Mesothelial cell of epicardium (in vitro differentiated cells): ENCODE results near the gene LRRC61. TPM values are rescaled to one million over a fixed set of nuclear protein-coding genes. Genes with fewer than 3 reads are reported as not detected.
A peak's percentile ranks its signal among the peaks of the same experiment; 100 is the strongest.

ENCODE experiments used
- DNase-seq, 2 experiments: peaks; one replicate each; pipeline ENCODE4 v3.0.0; 2021; ENCODE audit warnings: low spot score in 2 of 2; ENCODE audit not compliant: unreplicated experiment in 2 of 2
- H3K27ac Mint-ChIP-seq: 2 replicates; pipeline ENCODE4 v1.8.0; 2021; ENCODE audit warnings: mixed read lengths
- H3K27me3 Mint-ChIP-seq: 2 replicates; pipeline ENCODE4 v1.8.0; 2021; ENCODE audit warnings: low read depth, mixed read lengths
- H3K36me3 Mint-ChIP-seq: 2 replicates; pipeline ENCODE4 v1.8.0; 2021; ENCODE audit warnings: mixed read lengths
- H3K4me1 Mint-ChIP-seq: 2 replicates; pipeline ENCODE4 v1.8.0; 2021; ENCODE audit warnings: mixed read lengths
- H3K4me3 Mint-ChIP-seq: 2 replicates; pipeline ENCODE4 v1.8.0; 2021; ENCODE audit warnings: mild to moderate bottlenecking, moderate library complexity, mixed read lengths
- H3K9me3 Mint-ChIP-seq: 2 replicates; pipeline ENCODE4 v1.8.0; 2021; ENCODE audit warnings: mixed read lengths
- total RNA-seq: library from RNA; stranded (reverse); gene quantifications from 3 replicates; pipeline ENCODE4 v1.2.1, GENCODE V29; 2021
- TF ChIP-seq, protein P1 (sequence below): fragments of 200-600 bp; sonication (generic); IDR thresholded peaks from one replicate; pipeline ENCODE4 v1.5.0; 2021; ENCODE audit warnings: antibody characterized with exemption; ENCODE audit not compliant: unreplicated experiment

LRRC61 gene
- total RNA-seq, 1 donor from 2014 or later = 4.0 TPM

DNA sequence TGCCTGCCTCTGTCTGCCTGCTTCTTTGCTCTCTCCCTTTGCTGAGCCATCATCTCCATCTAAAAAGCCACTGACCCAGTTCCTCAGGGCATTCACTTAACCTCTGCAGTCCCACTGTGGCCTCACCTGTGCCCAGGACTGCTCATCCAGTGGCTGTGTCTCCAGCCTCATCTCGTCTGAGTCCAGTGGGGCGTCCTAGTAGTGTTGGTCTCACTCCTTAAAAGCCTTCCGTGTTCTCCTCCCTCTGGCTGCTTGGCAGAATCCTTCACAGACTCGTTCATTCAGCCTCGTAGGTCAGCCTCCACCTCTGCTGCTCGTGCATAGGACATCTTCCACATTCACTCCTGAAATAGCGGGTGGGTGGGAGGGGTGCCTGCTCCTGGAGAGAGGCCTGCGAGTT, 11.0 kb downstream of the LRRC61 start:
- TF ChIP-seq, protein P1, sequence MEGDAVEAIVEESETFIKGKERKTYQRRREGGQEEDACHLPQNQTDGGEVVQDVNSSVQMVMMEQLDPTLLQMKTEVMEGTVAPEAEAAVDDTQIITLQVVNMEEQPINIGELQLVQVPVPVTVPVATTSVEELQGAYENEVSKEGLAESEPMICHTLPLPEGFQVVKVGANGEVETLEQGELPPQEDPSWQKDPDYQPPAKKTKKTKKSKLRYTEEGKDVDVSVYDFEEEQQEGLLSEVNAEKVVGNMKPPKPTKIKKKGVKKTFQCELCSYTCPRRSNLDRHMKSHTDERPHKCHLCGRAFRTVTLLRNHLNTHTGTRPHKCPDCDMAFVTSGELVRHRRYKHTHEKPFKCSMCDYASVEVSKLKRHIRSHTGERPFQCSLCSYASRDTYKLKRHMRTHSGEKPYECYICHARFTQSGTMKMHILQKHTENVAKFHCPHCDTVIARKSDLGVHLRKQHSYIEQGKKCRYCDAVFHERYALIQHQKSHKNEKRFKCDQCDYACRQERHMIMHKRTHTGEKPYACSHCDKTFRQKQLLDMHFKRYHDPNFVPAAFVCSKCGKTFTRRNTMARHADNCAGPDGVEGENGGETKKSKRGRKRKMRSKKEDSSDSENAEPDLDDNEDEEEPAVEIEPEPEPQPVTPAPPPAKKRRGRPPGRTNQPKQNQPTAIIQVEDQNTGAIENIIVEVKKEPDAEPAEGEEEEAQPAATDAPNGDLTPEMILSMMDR = no peak
- no peak overlapping the region for H3K27ac Mint-ChIP-seq
- no peak overlapping the region for H3K4me3 Mint-ChIP-seq
- H3K4me1 Mint-ChIP-seq = peaks cover 9% of the 10 kb centered on the region
- no peaks in the 10 kb centered on the region for H3K9me3 Mint-ChIP-seq
- H3K36me3 Mint-ChIP-seq = no peaks in the 10 kb centered on the region
- no peak for DNase-seq
- H3K27me3 Mint-ChIP-seq = no peaks in the 10 kb centered on the region

DNA sequence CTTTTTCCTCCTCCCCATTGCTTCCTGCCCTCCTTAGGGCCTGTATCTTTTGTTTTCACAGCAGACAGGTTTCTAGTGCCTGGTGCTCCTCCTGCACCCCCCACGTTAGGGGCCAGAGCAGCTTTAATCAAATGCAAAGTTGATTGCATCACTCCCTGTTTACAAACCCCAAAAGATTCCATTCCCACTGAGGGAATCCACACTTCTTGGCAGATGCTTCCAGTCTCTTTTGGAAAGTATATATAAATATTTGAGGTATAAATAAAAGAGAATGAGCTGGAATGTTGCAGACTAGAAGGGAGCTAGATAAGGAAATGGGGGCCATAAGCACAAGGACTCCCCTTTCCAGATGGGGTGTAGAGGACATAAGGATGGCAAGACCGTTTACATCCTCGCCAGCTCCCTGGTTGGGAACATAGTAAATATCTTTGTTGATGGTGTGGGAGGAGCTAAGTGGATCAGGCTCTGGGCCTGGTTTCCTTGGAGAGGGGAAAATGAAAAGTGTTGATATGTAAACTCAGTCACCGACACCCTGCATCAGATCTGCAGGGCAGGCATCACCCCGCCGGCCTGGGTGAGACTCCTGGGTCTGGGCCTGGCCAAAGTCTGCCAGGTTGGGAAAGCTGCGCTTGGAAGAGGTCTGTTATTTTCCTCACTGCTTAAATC, 12.1 kb downstream of the LRRC61 start:
- Mint-ChIP-seq H3K27me3 (peaks cover 11% of the 10 kb centered on the region), H3K27ac (peak overlapping the region; percentile 82), H3K36me3 (no peaks in the 10 kb centered on the region), H3K4me1 (peaks cover 20% of the 10 kb centered on the region), H3K4me3 (no peak overlapping the region), H3K9me3 (no peaks in the 10 kb centered on the region)
- no peak for DNase-seq
- TF ChIP-seq, protein P1 = no peak

DNA sequence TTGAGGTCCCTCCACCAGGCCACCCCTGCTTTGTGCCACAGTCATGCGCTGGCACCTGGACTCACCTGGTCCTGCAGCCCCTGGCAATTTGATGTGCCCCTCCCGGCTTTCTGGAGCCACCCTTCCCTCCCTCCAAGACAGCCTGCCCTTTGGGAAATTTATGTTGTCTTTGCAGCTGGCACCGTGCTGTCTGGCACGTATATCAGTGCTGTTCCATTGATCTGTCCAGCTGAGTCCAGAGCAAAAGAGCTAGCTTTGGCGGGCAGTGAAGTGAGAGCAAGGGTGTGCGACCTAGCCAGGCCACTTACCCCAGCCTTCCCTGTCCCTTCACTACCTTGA, 12.6 kb downstream of the LRRC61 start:
- no peak overlapping the region for H3K4me3 Mint-ChIP-seq
- no peak for DNase-seq
- TF ChIP-seq, protein P1 = no peak
- no peaks in the 10 kb centered on the region for H3K9me3 Mint-ChIP-seq
- H3K27ac Mint-ChIP-seq = no peak overlapping the region
- H3K4me1 Mint-ChIP-seq = peaks cover 23% of the 10 kb centered on the region
- peaks cover 14% of the 10 kb centered on the region for H3K27me3 Mint-ChIP-seq
- no peaks in the 10 kb centered on the region for H3K36me3 Mint-ChIP-seq

DNA sequence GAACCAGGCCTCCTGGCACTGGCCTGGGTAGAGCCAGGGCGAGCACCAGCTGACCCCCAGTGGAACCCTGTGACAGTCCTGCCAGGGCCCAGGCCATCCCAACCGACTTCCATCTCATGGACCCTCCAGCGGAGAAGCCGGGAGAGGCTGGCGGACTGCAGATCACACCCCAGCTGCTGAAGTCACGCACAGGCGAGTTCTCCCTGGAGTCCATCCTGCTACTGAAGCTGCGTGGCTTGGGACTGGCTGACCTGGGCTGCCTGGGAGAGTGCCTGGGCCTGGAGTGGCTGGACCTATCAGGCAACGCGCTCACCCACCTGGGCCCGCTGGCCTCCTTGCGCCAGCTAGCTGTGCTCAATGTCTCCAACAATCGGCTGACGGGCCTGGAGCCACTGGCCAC, 13.6 kb downstream of the LRRC61 start:
- peaks cover 26% of the 10 kb centered on the region for H3K4me1 Mint-ChIP-seq
- no peak overlapping the region for H3K27ac Mint-ChIP-seq
- TF ChIP-seq, protein P1 = no peak

DNA sequence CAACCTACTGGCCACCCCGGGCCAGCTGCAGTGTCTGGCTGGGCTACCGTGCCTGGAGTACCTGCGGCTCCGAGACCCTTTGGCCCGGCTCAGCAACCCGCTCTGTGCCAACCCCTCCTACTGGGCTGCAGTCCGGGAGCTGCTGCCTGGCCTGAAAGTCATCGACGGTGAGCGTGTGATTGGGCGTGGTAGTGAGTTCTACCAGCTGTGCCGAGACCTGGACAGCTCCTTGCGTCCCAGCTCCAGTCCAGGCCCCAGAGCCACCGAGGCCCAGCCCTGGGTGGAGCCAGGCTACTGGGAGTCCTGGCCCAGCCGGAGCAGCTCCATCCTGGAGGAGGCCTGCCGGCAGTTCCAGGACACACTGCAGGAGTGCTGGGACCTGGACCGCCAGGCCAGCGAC, 14.0 kb downstream of the LRRC61 start:
- no peaks in the 10 kb centered on the region for H3K9me3 Mint-ChIP-seq
- peaks cover 30% of the 10 kb centered on the region for H3K4me1 Mint-ChIP-seq
- no peaks in the 10 kb centered on the region for H3K36me3 Mint-ChIP-seq
- H3K27ac Mint-ChIP-seq = no peak overlapping the region
- no peak overlapping the region for H3K4me3 Mint-ChIP-seq
- TF ChIP-seq, protein P1 = no peak
- DNase-seq = no peak
- peaks cover 25% of the 10 kb centered on the region for H3K27me3 Mint-ChIP-seq

More for the DNA sequence above, 13.6 kb downstream of the LRRC61 start:
- DNase-seq = no peak
- Mint-ChIP-seq H3K4me3 (no peak overlapping the region), H3K27me3 (peaks cover 21% of the 10 kb centered on the region), H3K9me3 (no peaks in the 10 kb centered on the region), H3K36me3 (no peaks in the 10 kb centered on the region)
